ENCODE results near the gene SLC35G1. TPM values are rescaled to one million over a fixed set of nuclear protein-coding genes. Genes with fewer than 3 reads are reported as not detected.

The SLC35G1 gene
- total RNA-seq, 2 donors from 2014 or later, result 13.4 TPM

DNA sequence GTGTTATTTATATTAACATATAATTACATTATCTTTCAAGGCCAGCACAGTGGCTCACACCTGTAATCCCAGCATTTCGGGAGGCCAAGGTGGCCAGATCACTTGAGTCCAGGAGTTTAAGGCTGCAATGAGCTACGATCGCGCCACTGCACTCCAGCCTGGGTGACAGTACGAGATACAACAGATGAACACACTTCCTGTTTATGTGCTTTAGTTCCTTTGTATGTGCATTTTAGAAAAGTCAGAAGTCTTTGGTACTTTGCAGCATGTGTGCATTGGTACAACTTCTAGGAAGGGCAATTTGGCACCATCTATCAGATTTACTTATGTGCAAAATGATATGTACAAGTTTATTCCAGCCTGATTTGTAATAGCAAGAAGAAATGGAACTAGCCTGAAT is 13.3 kb downstream of the SLC35G1 start:
- no peak overlapping the region for H3K9ac ChIP-seq (ENCODE audit: low read depth in 2 of 2, low read length in 2 of 2)
- no peaks in the 10 kb centered on the region for H3K36me3 ChIP-seq
- no peak overlapping the region for H3K27ac ChIP-seq
- H3K4me1 ChIP-seq, result no peaks in the 10 kb centered on the region
- DNase-seq, result no peak
- H3K4me3 ChIP-seq, result no peak overlapping the region
- no peaks in the 10 kb centered on the region for H3K27me3 ChIP-seq
- H3K9me3 ChIP-seq, result no peaks in the 10 kb centered on the region
- no peak for TF ChIP-seq CTCF (IDR thresholded peaks at IDR 0.05)
- intact Hi-C loops (cut with DNase I), result no loop called here

GRCh38 chr10:93911866-93912265 is 18.1 kb downstream of the SLC35G1 start:
- DNase-seq, result no peak
- no peaks in the 10 kb centered on the region for H3K9me3 ChIP-seq
- intact Hi-C loops (cut with DNase I), result loop anchor here (10.0 kb wide), 1 partner anchor 533 kb away; no protein-coding TSS in a partner anchor
- no peak overlapping the region for H3K27ac ChIP-seq
- H3K9ac ChIP-seq (ENCODE audit: low read depth in 2 of 2, low read length in 2 of 2), result no peak overlapping the region
- H3K27me3 ChIP-seq, result no peaks in the 10 kb centered on the region
- TF ChIP-seq CTCF (IDR thresholded peaks at IDR 0.05), result no peak
- H3K4me3 ChIP-seq, result no peak overlapping the region
- no peaks in the 10 kb centered on the region for H3K4me1 ChIP-seq
- H3K36me3 ChIP-seq, result no peaks in the 10 kb centered on the region

DNA sequence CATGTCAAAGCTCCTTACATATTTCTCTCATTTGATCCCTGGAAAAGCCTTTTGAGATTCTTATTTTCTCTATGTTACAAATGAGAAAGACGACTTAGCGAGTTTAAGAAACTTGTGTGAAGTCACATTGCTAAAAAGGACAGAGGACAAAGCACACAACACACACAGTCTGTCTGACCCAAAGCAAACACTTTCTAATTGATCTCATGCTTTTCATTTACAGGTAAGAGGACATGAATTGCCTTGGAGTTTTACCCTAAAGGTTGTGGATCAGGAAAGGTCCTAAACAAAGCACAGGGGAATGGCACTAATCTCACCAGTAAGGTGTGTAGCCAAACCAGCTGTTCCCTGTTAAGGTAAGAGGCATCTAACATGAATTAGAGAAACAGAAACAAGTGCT is 18.7 kb downstream of the SLC35G1 start:
- no peak for TF ChIP-seq CTCF (IDR thresholded peaks at IDR 0.05)
- no peaks in the 10 kb centered on the region for H3K4me1 ChIP-seq
- DNase-seq, result no peak
- H3K27me3 ChIP-seq, result no peaks in the 10 kb centered on the region
- intact Hi-C loops (cut with DNase I), result loop anchor here (10.0 kb wide), 1 partner anchor 532 kb away; no protein-coding TSS in a partner anchor
- no peaks in the 10 kb centered on the region for H3K36me3 ChIP-seq
- H3K4me3 ChIP-seq, result no peak overlapping the region
- H3K9me3 ChIP-seq, result no peaks in the 10 kb centered on the region
- no peak overlapping the region for H3K27ac ChIP-seq
- no peak overlapping the region for H3K9ac ChIP-seq (ENCODE audit: low read depth in 2 of 2, low read length in 2 of 2)

GRCh38 chr10:93913706-93914105 is 19.9 kb downstream of the SLC35G1 start:
- Histone ChIP-seq H3K4me3 (no peak overlapping the region), H3K4me1 (no peaks in the 10 kb centered on the region), H3K27ac (no peak overlapping the region), H3K9ac (ENCODE audit: low read depth in 2 of 2, low read length in 2 of 2) (no peak overlapping the region), H3K36me3 (no peaks in the 10 kb centered on the region), H3K9me3 (no peaks in the 10 kb centered on the region), H3K27me3 (no peaks in the 10 kb centered on the region)
- TF ChIP-seq CTCF (IDR thresholded peaks at IDR 0.05), result no peak
- no peak for DNase-seq
- intact Hi-C loops (cut with DNase I), result loop anchor here (10.0 kb wide), 1 partner anchor 531 kb away; no protein-coding TSS in a partner anchor

- no peak overlapping the region for H3K9ac ChIP-seq (ENCODE audit: low read depth in 2 of 2, low read length in 2 of 2)
- H3K4me3 ChIP-seq, result no peak overlapping the region
- H3K4me1 ChIP-seq, result no peaks in the 10 kb centered on the region
- no peaks in the 10 kb centered on the region for H3K9me3 ChIP-seq
- no peak overlapping the region for H3K27ac ChIP-seq
- no peak for DNase-seq
- TF ChIP-seq CTCF (IDR thresholded peaks at IDR 0.05), result no peak
- no peaks in the 10 kb centered on the region for H3K27me3 ChIP-seq
- intact Hi-C loops (cut with DNase I), result loop anchor here (5.0 to 10.0 kb wide), 2 partner anchors 407 to 529 kb away; no protein-coding TSS in a partner anchor
- no peaks in the 10 kb centered on the region for H3K36me3 ChIP-seq
Measured at GRCh38 chr10:93915598-93915997, 21.8 kb downstream of the SLC35G1 start.

Data from colonic mucosa (tissue), 4 donors.